ENCODE results near the gene DCAF6.
A peak's percentile ranks its signal among the peaks of the same experiment; 100 is the strongest.

The DCAF6 gene

DNA sequence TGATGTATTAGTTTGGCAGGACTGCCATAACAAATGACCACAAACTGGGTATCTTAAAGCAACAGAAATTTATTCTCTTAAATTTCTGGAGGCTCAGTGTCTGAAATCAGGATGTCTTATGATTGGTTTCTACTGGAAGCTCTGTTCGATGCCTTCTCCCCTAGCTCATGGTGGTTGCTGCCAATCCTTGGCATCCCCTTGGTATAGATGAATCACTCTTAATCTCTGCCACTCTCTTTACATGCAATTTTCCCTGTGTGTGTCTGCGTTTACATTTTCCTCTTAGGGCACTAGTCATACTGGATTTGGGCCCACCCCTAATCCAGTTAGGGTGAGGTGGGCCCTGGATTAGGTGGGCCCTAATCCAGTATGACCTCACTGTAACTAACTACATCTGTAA is 55.1 kb downstream of the DCAF6 start:
- peaks cover 2% of the 10 kb centered on the region for H3K27me3 Mint-ChIP-seq (ENCODE audit: low read depth, poor library complexity)
- H3K27ac Mint-ChIP-seq = peak overlapping the region; percentile 3
- no peaks in the 10 kb centered on the region for H3K9me3 Mint-ChIP-seq
- TF ChIP-seq, protein P1, sequence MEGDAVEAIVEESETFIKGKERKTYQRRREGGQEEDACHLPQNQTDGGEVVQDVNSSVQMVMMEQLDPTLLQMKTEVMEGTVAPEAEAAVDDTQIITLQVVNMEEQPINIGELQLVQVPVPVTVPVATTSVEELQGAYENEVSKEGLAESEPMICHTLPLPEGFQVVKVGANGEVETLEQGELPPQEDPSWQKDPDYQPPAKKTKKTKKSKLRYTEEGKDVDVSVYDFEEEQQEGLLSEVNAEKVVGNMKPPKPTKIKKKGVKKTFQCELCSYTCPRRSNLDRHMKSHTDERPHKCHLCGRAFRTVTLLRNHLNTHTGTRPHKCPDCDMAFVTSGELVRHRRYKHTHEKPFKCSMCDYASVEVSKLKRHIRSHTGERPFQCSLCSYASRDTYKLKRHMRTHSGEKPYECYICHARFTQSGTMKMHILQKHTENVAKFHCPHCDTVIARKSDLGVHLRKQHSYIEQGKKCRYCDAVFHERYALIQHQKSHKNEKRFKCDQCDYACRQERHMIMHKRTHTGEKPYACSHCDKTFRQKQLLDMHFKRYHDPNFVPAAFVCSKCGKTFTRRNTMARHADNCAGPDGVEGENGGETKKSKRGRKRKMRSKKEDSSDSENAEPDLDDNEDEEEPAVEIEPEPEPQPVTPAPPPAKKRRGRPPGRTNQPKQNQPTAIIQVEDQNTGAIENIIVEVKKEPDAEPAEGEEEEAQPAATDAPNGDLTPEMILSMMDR (IDR thresholded peaks at IDR 0.05) = no peak
- H3K4me3 Mint-ChIP-seq = no peak overlapping the region
- DNase-seq = no peak
- no peaks in the 10 kb centered on the region for H3K4me1 Mint-ChIP-seq
- peaks cover 56% of the 10 kb centered on the region for H3K36me3 Mint-ChIP-seq (ENCODE audit: low read depth)

DNA sequence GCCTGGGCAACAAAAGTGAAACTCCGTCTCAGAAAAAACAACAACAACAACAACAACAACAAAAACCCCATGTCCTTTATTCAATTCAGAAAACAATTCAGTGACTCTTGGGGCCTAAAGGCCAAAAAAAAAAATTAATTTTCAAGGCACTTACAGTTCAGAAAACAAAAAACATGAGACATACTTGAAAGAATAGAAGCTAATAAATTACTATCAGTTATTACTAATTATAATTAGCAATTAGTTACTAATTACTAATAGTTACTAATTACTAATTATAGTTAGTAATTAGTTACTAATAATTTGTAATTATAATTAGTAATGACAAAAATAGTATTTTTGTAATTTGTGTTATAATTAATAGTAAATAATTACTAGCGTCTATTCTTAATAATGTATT is 57.2 kb downstream of the DCAF6 start:
- H3K9me3 Mint-ChIP-seq = no peaks in the 10 kb centered on the region
- DNase-seq = no peak
- TF ChIP-seq, protein P1 (IDR thresholded peaks at IDR 0.05) = no peak

DNA sequence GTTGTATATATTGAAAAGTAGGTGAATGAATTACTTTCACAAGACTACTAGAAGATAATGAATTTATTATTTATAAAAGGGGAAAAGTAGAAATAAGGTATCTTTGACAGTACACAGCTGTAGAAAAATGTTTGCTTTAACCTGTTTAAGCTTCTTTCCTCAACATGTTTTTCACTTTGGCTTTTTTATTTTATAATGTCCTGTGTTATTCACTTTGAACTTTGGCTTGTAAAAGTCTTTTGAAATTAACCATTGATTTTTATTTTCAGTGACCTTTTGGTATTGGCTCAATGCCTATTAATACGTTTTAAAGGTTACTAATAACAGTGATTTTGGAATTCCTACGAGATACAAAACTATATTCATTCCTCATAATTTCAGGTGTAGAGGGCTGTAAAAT is 58.1 kb downstream of the DCAF6 start:
- TF ChIP-seq, protein P1 (IDR thresholded peaks at IDR 0.05) = no peak
- H3K36me3 Mint-ChIP-seq (ENCODE audit: low read depth) = peaks cover 63% of the 10 kb centered on the region
- H3K4me3 Mint-ChIP-seq = no peak overlapping the region
- H3K27me3 Mint-ChIP-seq (ENCODE audit: low read depth, poor library complexity) = peaks cover 2% of the 10 kb centered on the region
- no peaks in the 10 kb centered on the region for H3K9me3 Mint-ChIP-seq
- no peak for DNase-seq
- H3K4me1 Mint-ChIP-seq = no peaks in the 10 kb centered on the region
- no peak overlapping the region for H3K27ac Mint-ChIP-seq

More for the DNA sequence above, 57.2 kb downstream of the DCAF6 start:
- H3K4me1 Mint-ChIP-seq = no peaks in the 10 kb centered on the region
- no peak overlapping the region for H3K4me3 Mint-ChIP-seq
- peaks cover 65% of the 10 kb centered on the region for H3K36me3 Mint-ChIP-seq (ENCODE audit: low read depth)
- H3K27ac Mint-ChIP-seq = no peak overlapping the region
- peaks cover 2% of the 10 kb centered on the region for H3K27me3 Mint-ChIP-seq (ENCODE audit: low read depth, poor library complexity)

DNA sequence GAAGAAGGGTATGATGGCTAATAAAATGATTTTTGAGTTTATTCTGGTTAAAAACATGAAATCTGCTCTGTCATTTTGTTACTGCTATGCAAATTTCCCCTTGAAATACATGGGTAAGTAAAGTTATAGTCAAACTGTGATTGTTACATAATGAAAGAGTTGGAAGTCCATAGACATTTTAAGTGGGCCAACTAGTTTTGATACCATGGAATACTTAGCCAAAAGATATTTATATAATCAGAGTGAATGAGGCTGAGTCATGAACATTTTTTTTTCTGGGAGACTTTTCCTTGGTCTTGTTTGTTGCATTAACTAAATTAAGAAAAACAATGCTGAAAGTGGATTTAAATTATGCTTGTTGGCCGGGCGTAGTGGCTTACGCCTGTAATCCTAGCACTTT is 58.6 kb downstream of the DCAF6 start:
- Mint-ChIP-seq H3K4me3 (no peak overlapping the region), H3K36me3 (ENCODE audit: low read depth) (peaks cover 63% of the 10 kb centered on the region), H3K27ac (no peak overlapping the region), H3K4me1 (no peaks in the 10 kb centered on the region), H3K9me3 (no peaks in the 10 kb centered on the region), H3K27me3 (ENCODE audit: low read depth, poor library complexity) (peaks cover 2% of the 10 kb centered on the region)
- TF ChIP-seq, protein P1 (IDR thresholded peaks at IDR 0.05) = no peak
- no peak for DNase-seq

DNA sequence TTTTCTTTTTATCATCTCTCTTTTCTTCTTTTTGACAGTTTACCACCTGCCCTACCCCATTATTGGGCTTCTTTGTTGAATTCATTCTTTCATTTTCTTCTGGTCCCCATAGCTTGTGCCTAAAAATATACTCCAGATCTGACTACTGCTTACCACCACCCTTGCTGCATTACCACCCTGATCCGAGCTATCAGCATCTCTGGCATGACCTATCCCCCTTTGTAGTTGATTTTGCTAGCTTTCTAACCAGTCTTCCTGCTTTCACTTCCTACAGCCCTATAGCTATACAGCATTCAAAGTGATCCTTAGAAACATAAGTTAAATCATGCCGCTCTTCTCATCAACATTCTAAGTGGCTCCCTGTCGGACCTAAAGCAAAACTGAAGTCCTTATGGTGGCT is 59.8 kb downstream of the DCAF6 start:
- Mint-ChIP-seq H3K4me3 (no peak overlapping the region), H3K9me3 (no peaks in the 10 kb centered on the region), H3K4me1 (no peaks in the 10 kb centered on the region), H3K27me3 (ENCODE audit: low read depth, poor library complexity) (peaks cover 2% of the 10 kb centered on the region), H3K36me3 (ENCODE audit: low read depth) (peaks cover 70% of the 10 kb centered on the region), H3K27ac (no peak overlapping the region)
- DNase-seq = no peak
- TF ChIP-seq, protein P1 (IDR thresholded peaks at IDR 0.05) = no peak

DNA sequence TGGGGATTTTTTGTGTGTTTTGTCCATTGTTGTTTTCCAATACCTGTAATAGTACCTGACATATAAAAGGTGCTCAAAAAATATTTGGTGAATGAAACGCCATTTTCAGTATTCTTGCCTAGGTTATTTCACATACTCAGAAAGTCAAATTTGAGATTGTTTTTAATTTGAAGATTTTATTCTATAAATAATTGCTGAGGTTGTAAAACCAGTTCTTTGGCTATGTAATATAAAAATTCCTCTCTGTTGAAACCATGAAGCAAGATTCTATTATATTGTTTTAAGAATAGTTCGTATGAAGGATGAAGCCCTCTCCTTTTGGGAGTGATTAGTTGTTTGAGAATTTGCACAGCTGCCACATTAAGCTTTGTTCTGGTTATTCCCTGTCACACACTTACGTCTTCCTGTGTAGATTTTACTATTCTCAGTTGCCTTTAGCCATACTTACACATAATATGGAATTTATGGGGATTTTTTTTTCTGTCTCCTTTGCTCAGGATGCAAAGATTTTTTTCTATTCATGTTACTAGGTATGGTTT is 60.6 kb downstream of the DCAF6 start:
- H3K4me3 Mint-ChIP-seq = no peak overlapping the region
- peak overlapping the region; percentile 20 for H3K27ac Mint-ChIP-seq
- DNase-seq = no peak
- TF ChIP-seq, protein P1 (IDR thresholded peaks at IDR 0.05) = no peak
- peaks cover 2% of the 10 kb centered on the region for H3K27me3 Mint-ChIP-seq (ENCODE audit: low read depth, poor library complexity)
- peaks cover 68% of the 10 kb centered on the region for H3K36me3 Mint-ChIP-seq (ENCODE audit: low read depth)
- H3K9me3 Mint-ChIP-seq = no peaks in the 10 kb centered on the region
- no peaks in the 10 kb centered on the region for H3K4me1 Mint-ChIP-seq
